OCI-LY7 (cell line): ENCODE measurements around the gene RNF5. TPM values are rescaled to one million over a fixed set of nuclear protein-coding genes. Genes with fewer than 3 reads are reported as not detected.

Source experiments
- BruUV-seq: library from RNA; stranded (reverse); fragments of 400-500 nt; replicated peaks from 2 replicates; lab custom pipeline; 2021; lab: Mats Ljungman, UMichigan
- CTCF ChIA-PET: fragments of 300-600 bp; sonication (Branson Sonifier 250); formaldehyde crosslinking; loops from one replicate; lab custom pipeline; 2022; ENCODE audit warnings: antibody characterized with exemption; ENCODE audit not compliant: unreplicated experiment; lab: Charles Lee
- POLR2A ChIA-PET: fragments of 300-600 bp; sonication (Branson Sonifier 250); formaldehyde crosslinking; loops from one replicate; lab custom pipeline; 2022; ENCODE audit warnings: antibody characterized with exemption; lab: Charles Lee
- DNase-seq: peaks from one replicate; pipeline ENCODE4 v3.0.0-alpha.2; 2015; ENCODE audit warnings: low spot score
- H2AFZ ChIP-seq: fragments of 200-600 bp; sonication (generic), shearing (Covaris generic); 2 replicates; pipeline ENCODE4 v1.6.1; 2014; ENCODE audit warnings: mild to moderate bottlenecking, antibody characterized with exemption, low read length, moderate library complexity
- H3K27ac ChIP-seq: fragments of 200-600 bp; sonication (generic); 2 replicates; pipeline ENCODE4 v1.5.1; 2014; ENCODE audit warnings: mixed run types, low read depth, mild to moderate bottlenecking, moderate library complexity, low read length, inconsistent platforms; ENCODE audit not compliant: poor library complexity, severe bottlenecking
- H3K36me3 ChIP-seq: fragments of 200-600 bp; sonication (generic); 2 replicates; pipeline ENCODE4 v1.6.1; 2014; ENCODE audit warnings: mild to moderate bottlenecking, antibody characterized with exemption, low read length, moderate library complexity, mixed read lengths; ENCODE audit not compliant: insufficient read depth
- H3K4me1 ChIP-seq: fragments of 200-600 bp; sonication (generic); 2 replicates; pipeline ENCODE4 v1.5.1; 2014; ENCODE audit warnings: mild to moderate bottlenecking, low read length; ENCODE audit not compliant: insufficient read depth, poor library complexity, severe bottlenecking
- H3K4me2 ChIP-seq: fragments of 200-600 bp; sonication (generic); 2 replicates; pipeline ENCODE4 v1.6.1; 2014; ENCODE audit warnings: mild to moderate bottlenecking, low read length
- H3K4me3 ChIP-seq: fragments of 200-600 bp; sonication (generic); 2 replicates; pipeline ENCODE4 v1.5.1; 2014; ENCODE audit warnings: mild to moderate bottlenecking, low read depth, low read length; ENCODE audit not compliant: poor library complexity, severe bottlenecking
- H3K79me2 ChIP-seq: fragments of 200-600 bp; sonication (generic); 2 replicates; pipeline ENCODE4 v1.6.1; 2016; ENCODE audit warnings: low read depth, mild to moderate bottlenecking, low read length, moderate library complexity, mixed read lengths; ENCODE audit not compliant: insufficient read depth
- H3K9me2 ChIP-seq: fragments of 200-600 bp; sonication (generic); 2 replicates; pipeline ENCODE4 v1.6.1; 2016; ENCODE audit warnings: mild to moderate bottlenecking, low read length, mixed read lengths; ENCODE audit not compliant: insufficient read depth
- H3K9me3 ChIP-seq: fragments of 200-600 bp; sonication (generic); 2 replicates; pipeline ENCODE4 v1.6.1; 2014; ENCODE audit warnings: mild to moderate bottlenecking, mixed run types, low read length, mixed read lengths
- H4K20me1 ChIP-seq: fragments of 200-600 bp; sonication (generic); 2 replicates; pipeline ENCODE4 v1.6.1; 2014; ENCODE audit warnings: mild to moderate bottlenecking, antibody characterized with exemption, low read length, moderate library complexity, mixed read lengths; ENCODE audit not compliant: insufficient read depth
- CTCF ChIP-seq: fragments of 200-600 bp; sonication (generic); conservative IDR thresholded peaks from 2 replicates; pipeline ENCODE4 v1.5.1; 2014; ENCODE audit warnings: mild to moderate bottlenecking, antibody characterized with exemption, low read length, moderate library complexity, mixed read lengths
- EZH2phosphoT487 ChIP-seq: fragments of 200-600 bp; sonication (generic); IDR thresholded peaks from 2 replicates; pipeline ENCODE4 v1.6.1; 2018; ENCODE audit warnings: low read depth, borderline replicate concordance, mild to moderate bottlenecking, mixed run types, antibody characterized with exemption, low read length, moderate library complexity, mixed read lengths
- intact Hi-C: fragments of 100-400 bp; cut with micrococcal nuclease; formaldehyde crosslinking; loops from one replicate; pipeline ENCODE4 v1.10.0; 2022; ENCODE audit not compliant: unreplicated experiment
- total RNA-seq, 2 experiments: library from RNA; depleted of rRNA in 1 of 2; stranded (reverse); fragments of >200 nt in 1 of 2; shearing (Covaris generic) in 1 of 2; gene quantifications; 2 replicates each; pipeline ENCODE4 v1.2.3, GENCODE V29; 2014 to 2022

Gene RNF5
- total RNA-seq, 2 experiments from 2014 or later = 50.6 to 59.9 TPM

DNA sequence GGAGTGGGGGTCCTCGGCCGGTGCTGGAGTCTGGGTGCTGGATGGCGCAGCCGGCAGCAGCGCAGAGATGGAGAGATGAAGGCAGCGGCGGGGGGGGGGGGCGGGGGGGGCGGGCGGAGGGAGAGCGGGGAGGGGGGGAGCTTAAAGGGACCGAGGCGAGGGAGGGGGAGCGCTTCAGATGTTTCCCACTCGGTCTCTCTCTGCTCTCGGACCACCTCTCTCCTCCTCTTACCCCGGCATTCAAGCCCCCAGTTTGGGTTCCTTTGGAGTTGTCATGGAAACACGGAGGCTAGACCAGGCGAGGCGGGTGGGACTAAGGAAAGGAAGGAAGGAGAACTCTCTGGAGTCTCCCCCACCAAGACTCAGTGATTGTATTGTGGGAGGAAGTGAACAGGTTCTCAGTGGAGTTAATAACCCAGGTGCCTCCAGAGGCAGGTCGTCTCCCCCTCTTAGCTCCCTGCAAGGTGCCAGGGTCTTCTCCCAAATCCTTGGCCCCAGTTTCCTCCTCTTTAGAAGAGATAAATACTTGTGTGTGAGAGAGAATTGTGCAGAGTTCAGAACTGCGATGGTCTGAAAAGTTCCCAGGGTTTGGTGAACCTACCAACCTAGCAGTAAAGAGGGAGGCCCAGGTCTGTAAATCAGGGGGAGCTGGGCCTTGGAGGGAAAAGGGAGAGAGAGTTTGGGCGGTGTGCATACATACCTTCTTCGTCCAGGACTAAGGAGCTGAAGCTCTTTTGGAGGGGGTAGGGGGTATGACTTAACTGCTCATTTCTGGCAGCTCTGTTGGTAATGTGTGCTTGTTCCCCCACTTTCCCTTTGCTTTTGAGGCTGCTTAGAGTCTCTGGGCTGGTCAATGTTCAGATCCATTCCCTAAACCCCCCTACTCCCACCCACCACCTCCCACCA, 26.1 kb upstream of the RNF5 start, which contains the start of gene PRRT1:
Gene PRRT1, minus strand, starts transcription at position 77 of the 906 bp plus-strand sequence. CDS start 112 bp downstream, outside the sequence.
- Histone ChIP-seq H3K79me2 (no peaks in the 10 kb centered on the region; the same call in 1 of the 2 replicates), H3K9me2 (no peaks in the 10 kb centered on the region), H3K27ac (no peak within 1 kb of the TSS), H2AFZ (no peak within 1 kb of the TSS), H3K4me2 (peak within 1 kb of the TSS; percentile 82; the same call in 1 of the 2 replicates), H3K4me1 (peaks cover 23% of the 10 kb centered on the region), H3K36me3 (peaks cover 15% of the 10 kb centered on the region), H3K9me3 (no peaks in the 10 kb centered on the region), H3K4me3 (no peak within 1 kb of the TSS), H4K20me1 (no peaks in the 10 kb centered on the region)
- intact Hi-C loops = no loop called here
- no peak for TF ChIP-seq EZH2phosphoT487
- no peak for TF ChIP-seq CTCF
- BruUV-seq = TSS peak; percentile 50
- DNase-seq = no peak
- CTCF ChIA-PET = interaction anchor here (0.7 kb wide), 1 partner anchor 254 kb away, joined by 6 read pairs; no protein-coding TSS in a partner anchor
- POLR2A ChIA-PET = interaction anchor here (0.8 kb wide), 1 partner anchor 48 kb away, joined by 3 read pairs; no protein-coding TSS in a partner anchor

- H3K4me1 ChIP-seq = peaks cover 23% of the 10 kb centered on the region
- intact Hi-C loops = no loop called here
- H2AFZ ChIP-seq = peak overlapping the region; percentile 55
- H3K36me3 ChIP-seq = peaks cover 24% of the 10 kb centered on the region
- ChIA-PET POLR2A (interaction anchor here (0.8 kb wide), 1 partner anchor 49 kb away, joined by 3 read pairs; no protein-coding TSS in a partner anchor), CTCF (interaction anchor here (0.7 kb wide), 1 partner anchor 255 kb away, joined by 6 read pairs; no protein-coding TSS in a partner anchor)
- H3K9me3 ChIP-seq = no peaks in the 10 kb centered on the region
- peak overlapping the region; percentile 62 for H3K27ac ChIP-seq
- no TSS peak for BruUV-seq
- no peaks in the 10 kb centered on the region for H3K9me2 ChIP-seq
- H3K79me2 ChIP-seq = no peaks in the 10 kb centered on the region; the same call in 1 of the 2 replicates
- no peak for DNase-seq
- H4K20me1 ChIP-seq = no peaks in the 10 kb centered on the region
- TF ChIP-seq CTCF (no peak), EZH2phosphoT487 (no peak)
- H3K4me2 ChIP-seq = peak overlapping the region; percentile 82
- peak overlapping the region; percentile 80 for H3K4me3 ChIP-seq
These were observed 25.2 kb upstream of the RNF5 start for GRCh38 chr6:32152769-32153563.
